Left ventricle myocardium inferior (tissue), 1 donor: Measurements from ENCODE around the gene CYB5B. TPM values are rescaled to one million over a fixed set of nuclear protein-coding genes. Genes with fewer than 3 reads are reported as not detected.

ENCODE experiments used
- DNase-seq: peaks from one replicate; pipeline ENCODE4 v3.0.0-alpha.2; 2020
- H3K27ac ChIP-seq: fragments of 200-600 bp; replicated peaks from 2 replicates; pipeline ENCODE4 v1.8.0; 2021
- H3K27me3 ChIP-seq: fragments of 200-600 bp; 2 replicates; pipeline ENCODE4 v1.8.0; 2021; ENCODE audit warnings: low read depth
- H3K36me3 ChIP-seq: fragments of 200-600 bp; 2 replicates; pipeline ENCODE4 v1.8.0; 2021
- H3K4me1 ChIP-seq: fragments of 200-600 bp; 2 replicates; pipeline ENCODE4 v1.8.0; 2021
- H3K4me3 ChIP-seq: fragments of 200-600 bp; 2 replicates; pipeline ENCODE4 v1.8.0; 2021; ENCODE audit warnings: mild to moderate bottlenecking, moderate library complexity
- H3K9me3 ChIP-seq: fragments of 200-600 bp; replicated peaks from 2 replicates; pipeline ENCODE4 v1.8.0; 2021
- intact Hi-C: fragments of 100-400 bp; cut with micrococcal nuclease; formaldehyde crosslinking; loops from one replicate; pipeline ENCODE4 v1.11.0; 2022
- total RNA-seq: library from RNA; stranded (reverse); fragmentation: NEBNext Ultra II Directional; extraction: Animal tissue kit (Norgen Biotek cat#: 25700); gene quantifications from one replicate; pipeline ENCODE4 v1.2.1, GENCODE V29; 2021
- TF ChIP-seq, protein P1 (sequence below): fragments of 200-600 bp; IDR thresholded peaks from 2 replicates; pipeline ENCODE4 v1.8.0; 2021; ENCODE audit warnings: antibody characterized with exemption, mild to moderate bottlenecking, borderline replicate concordance
- donor health status: DM: no; HTN: yes; CAD: no; lungs with severe emphysema.

Gene CYB5B
- total RNA-seq, 1 donor from 2014 or later, result 69.0 TPM

DNA sequence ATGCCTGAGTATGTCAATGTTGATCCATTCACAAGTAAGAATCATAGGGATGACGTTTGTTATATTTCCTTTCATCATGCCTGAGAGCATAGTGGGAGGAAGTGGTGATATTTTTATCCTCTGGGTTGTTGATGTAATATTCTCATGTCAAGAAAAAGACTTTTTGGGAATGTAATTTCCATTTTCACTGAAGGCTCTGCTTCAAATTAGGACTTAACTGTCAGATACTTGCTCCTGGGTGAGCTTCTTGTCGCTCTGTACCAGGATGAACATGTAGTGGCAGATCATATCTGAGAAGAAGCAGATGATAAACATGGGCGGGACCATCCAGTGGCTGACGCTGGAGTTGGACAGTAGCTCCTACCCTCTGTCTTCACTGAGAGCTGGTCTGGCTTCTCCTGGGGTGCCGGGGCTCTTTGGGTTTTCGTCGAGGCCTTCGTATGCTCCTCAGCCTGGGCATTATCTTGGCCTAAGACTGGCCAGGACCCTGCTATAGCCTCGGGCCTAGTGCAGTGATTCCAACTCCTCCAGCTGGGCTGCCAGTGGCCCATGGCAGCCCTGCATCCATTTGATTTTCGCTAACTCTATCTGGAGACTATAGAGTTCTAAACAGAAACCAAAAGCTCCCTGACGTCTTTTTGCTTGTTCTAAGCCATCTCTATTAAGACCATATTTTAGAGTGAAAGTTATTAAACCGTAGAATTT, 19.7 kb downstream of the CYB5B start:
- H3K9me3 ChIP-seq, result no peaks in the 10 kb centered on the region
- TF ChIP-seq, protein P1, sequence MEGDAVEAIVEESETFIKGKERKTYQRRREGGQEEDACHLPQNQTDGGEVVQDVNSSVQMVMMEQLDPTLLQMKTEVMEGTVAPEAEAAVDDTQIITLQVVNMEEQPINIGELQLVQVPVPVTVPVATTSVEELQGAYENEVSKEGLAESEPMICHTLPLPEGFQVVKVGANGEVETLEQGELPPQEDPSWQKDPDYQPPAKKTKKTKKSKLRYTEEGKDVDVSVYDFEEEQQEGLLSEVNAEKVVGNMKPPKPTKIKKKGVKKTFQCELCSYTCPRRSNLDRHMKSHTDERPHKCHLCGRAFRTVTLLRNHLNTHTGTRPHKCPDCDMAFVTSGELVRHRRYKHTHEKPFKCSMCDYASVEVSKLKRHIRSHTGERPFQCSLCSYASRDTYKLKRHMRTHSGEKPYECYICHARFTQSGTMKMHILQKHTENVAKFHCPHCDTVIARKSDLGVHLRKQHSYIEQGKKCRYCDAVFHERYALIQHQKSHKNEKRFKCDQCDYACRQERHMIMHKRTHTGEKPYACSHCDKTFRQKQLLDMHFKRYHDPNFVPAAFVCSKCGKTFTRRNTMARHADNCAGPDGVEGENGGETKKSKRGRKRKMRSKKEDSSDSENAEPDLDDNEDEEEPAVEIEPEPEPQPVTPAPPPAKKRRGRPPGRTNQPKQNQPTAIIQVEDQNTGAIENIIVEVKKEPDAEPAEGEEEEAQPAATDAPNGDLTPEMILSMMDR, result no peak
- peak overlapping the region; percentile 53 for H3K4me3 ChIP-seq
- no peaks in the 10 kb centered on the region for H3K27me3 ChIP-seq
- intact Hi-C loops, result no loop called here
- peak overlapping the region; percentile 91 for H3K27ac ChIP-seq
- DNase-seq, result peak; percentile 24
- peaks cover 68% of the 10 kb centered on the region for H3K4me1 ChIP-seq
- H3K36me3 ChIP-seq, result peaks cover 17% of the 10 kb centered on the region

GRCh38 chr16:69444873-69445517, 20.6 kb downstream of the CYB5B start:
- intact Hi-C loops, result no loop called here

GRCh38 chr16:69448470-69449193, 24.2 kb downstream of the CYB5B start:
- no peaks in the 10 kb centered on the region for H3K9me3 ChIP-seq
- H3K36me3 ChIP-seq, result peaks cover 10% of the 10 kb centered on the region
- TF ChIP-seq, protein P1, result no peak
- intact Hi-C loops, result no loop called here
- DNase-seq, result no peak
- H3K27me3 ChIP-seq, result no peaks in the 10 kb centered on the region
- H3K27ac ChIP-seq, result peak overlapping the region; percentile 82
- peaks cover 74% of the 10 kb centered on the region for H3K4me1 ChIP-seq
- peak overlapping the region; percentile 12 for H3K4me3 ChIP-seq

More at GRCh38 chr16:69444873-69445517, 20.6 kb downstream of the CYB5B start:
- DNase-seq, result no peak
- no peaks in the 10 kb centered on the region for H3K9me3 ChIP-seq
- TF ChIP-seq, protein P1, result no peak
- H3K36me3 ChIP-seq, result peaks cover 10% of the 10 kb centered on the region
- H3K27ac ChIP-seq, result peak overlapping the region; percentile 91
- H3K27me3 ChIP-seq, result no peaks in the 10 kb centered on the region
- H3K4me1 ChIP-seq, result peaks cover 76% of the 10 kb centered on the region
- peak overlapping the region; percentile 53 for H3K4me3 ChIP-seq

GRCh38 chr16:69451166-69451565, 26.7 kb downstream of the CYB5B start:
- no peak overlapping the region for H3K4me3 ChIP-seq
- no peak for DNase-seq
- H3K9me3 ChIP-seq, result no peaks in the 10 kb centered on the region
- H3K27me3 ChIP-seq, result no peaks in the 10 kb centered on the region
- H3K27ac ChIP-seq, result no peak overlapping the region
- peaks cover 49% of the 10 kb centered on the region for H3K4me1 ChIP-seq
- intact Hi-C loops, result no loop called here
- peaks cover 10% of the 10 kb centered on the region for H3K36me3 ChIP-seq
- TF ChIP-seq, protein P1, result no peak

DNA sequence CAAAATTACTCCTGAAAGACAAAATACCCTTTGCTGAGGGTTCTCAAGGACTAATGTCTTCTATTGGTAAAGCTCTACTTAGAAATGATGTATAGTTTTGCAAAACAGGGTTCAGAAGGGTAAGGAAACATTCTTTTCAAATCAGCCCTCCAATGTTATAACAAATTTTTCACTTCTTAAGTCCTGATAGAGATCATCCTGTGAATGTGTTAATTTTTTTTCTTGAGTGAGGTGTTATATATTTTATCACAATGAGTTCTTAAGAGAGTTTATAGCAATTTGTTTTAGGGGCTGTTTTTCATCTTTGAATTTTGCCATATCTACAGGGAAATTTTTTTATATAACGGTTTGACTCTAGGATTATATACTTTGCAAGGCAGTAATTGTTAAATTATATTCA, 29.5 kb downstream of the CYB5B start:
- TF ChIP-seq, protein P1, result no peak
- H3K27me3 ChIP-seq, result no peaks in the 10 kb centered on the region
- H3K4me1 ChIP-seq, result peaks cover 21% of the 10 kb centered on the region

More for the DNA sequence above, 29.5 kb downstream of the CYB5B start:
- intact Hi-C loops, result no loop called here
- DNase-seq, result no peak
- Histone ChIP-seq H3K27ac (no peak overlapping the region), H3K4me3 (no peak overlapping the region), H3K9me3 (no peaks in the 10 kb centered on the region), H3K36me3 (peaks cover 7% of the 10 kb centered on the region)
